ENCODE measurements around the gene CATSPERZ.

CATSPERZ gene
- 0 reads per million in 9 experiments for total RNA-seq

DNA sequence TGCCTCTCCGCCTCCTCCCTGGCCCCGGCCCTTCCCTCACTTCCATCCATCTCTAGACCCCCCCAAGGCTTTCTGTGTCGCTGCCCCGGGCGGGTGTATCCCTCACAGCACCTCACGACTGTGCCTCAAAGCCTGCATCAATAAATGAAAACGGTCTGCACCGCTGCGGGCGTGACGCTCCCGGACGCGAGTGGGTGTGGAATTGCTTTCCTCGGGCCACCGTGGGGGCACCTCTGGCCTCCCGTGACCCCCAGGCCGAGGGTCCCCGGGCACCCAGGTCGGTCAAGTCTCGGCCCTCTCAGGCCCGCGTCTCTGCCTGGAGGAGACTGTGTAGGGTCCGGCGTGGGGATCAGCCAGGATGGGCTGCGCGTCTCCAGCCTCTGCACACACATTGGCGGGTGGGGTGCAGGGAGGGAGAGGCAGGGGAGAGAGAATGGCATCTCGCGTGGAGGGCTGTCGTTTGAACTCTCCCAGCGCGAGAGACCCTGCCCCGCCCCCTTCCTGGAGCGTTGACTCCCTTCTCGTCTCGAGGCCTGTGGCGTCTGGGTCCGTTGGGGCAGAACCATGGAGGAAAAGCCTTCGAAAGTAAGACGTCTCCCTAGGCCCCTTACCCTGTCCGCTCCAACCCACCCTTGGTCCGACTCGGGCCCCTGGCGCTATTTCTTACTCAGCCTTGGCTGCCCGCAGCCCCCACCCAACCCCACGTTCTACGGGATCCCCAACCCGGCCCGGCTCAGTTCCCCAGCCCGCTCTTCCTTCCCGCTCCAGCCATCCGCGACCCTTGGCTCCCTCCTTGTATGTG, at the start of gene CATSPERZ:
TSS of gene CATSPERZ (plus strand) at position 512 of the 802 bp plus-strand sequence. CDS start at position 565, 53 bp downstream.
- H3K27me3 Mint-ChIP-seq: peaks cover 49 to 61% of the 10 kb centered on the region in 2 donors
- no peak for ATAC-seq (replicated peaks)

GRCh38 chr11:64250415-64251015, 49.6 kb upstream of the CATSPERZ start:
- Mint-ChIP-seq H3K27me3 (no peaks in the 10 kb centered on the region), H3K27ac (no peak overlapping the region), H3K36me3 (ENCODE audit: insufficient read depth) (peaks cover 23% of the 10 kb centered on the region), H3K4me3 (peak overlapping the region; percentile 67 to 91), H3K9me3 (no peaks in the 10 kb centered on the region), H3K4me1 (ENCODE audit: low read depth in 2 of 2) (peaks cover 14 to 32% of the 10 kb centered on the region in 2 donors)
- ATAC-seq (replicated peaks) (no peak), DNase-seq (no peak)

More for the DNA sequence above, at the start of gene CATSPERZ:
- no peak for DNase-seq
- H3K9me3 Mint-ChIP-seq: no peaks in the 10 kb centered on the region
- H3K36me3 Mint-ChIP-seq (ENCODE audit: insufficient read depth): peaks cover 20% of the 10 kb centered on the region
- H3K4me3 Mint-ChIP-seq: peak within 1 kb of the TSS; percentile 75 to 82
- H3K27ac Mint-ChIP-seq: peak within 1 kb of the TSS; percentile 77 to 88
- peaks cover 25 to 32% of the 10 kb centered on the region in 2 donors for H3K4me1 Mint-ChIP-seq (ENCODE audit: low read depth in 2 of 2)

- H3K9me3 Mint-ChIP-seq: no peaks in the 10 kb centered on the region
- peaks cover 18% of the 10 kb centered on the region for H3K36me3 Mint-ChIP-seq (ENCODE audit: insufficient read depth)
- H3K27me3 Mint-ChIP-seq: no peaks in the 10 kb centered on the region
- peaks cover 7 to 26% of the 10 kb centered on the region in 2 donors for H3K4me1 Mint-ChIP-seq (ENCODE audit: low read depth in 2 of 2)
- DNase-seq (peak; percentile 49 to 62 (median 50)), ATAC-seq (replicated peaks) (peak; percentile 65)
- peak within 1 kb of the TSS; percentile 91 to 94 for H3K4me3 Mint-ChIP-seq
- H3K27ac Mint-ChIP-seq: peak within 1 kb of the TSS in 1 of 2 donors; percentile 86
Observed at GRCh38 chr11:64251016-64251752, 49.0 kb upstream of the CATSPERZ start, which contains the start of gene PLCB3. PLCB3 (plus strand) TSS chr11:64251530; CDS start chr11:64251650, 120 bp downstream.

DNA sequence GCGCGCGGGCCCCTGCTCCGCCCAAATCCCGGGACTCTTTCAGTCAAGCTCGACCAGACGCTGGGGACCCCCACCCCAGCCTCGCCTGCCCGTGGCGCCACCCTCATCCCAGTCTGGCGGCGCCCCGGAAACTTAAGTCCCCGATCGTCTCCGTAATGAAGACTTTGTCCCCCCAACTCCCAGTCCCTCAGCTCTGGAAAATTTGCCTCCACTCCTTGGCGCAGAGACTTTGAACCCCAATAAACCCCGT, 48.5 kb upstream of the CATSPERZ start:
- H3K36me3 Mint-ChIP-seq (ENCODE audit: insufficient read depth): peaks cover 18% of the 10 kb centered on the region
- peaks cover 7 to 26% of the 10 kb centered on the region in 2 donors for H3K4me1 Mint-ChIP-seq (ENCODE audit: low read depth in 2 of 2)
- H3K27ac Mint-ChIP-seq: peak overlapping the region in 1 of 2 donors; percentile 86
- no peaks in the 10 kb centered on the region for H3K9me3 Mint-ChIP-seq
- no peak for ATAC-seq (replicated peaks)
- no peaks in the 10 kb centered on the region for H3K27me3 Mint-ChIP-seq
- no peak for DNase-seq
- peak overlapping the region; percentile 91 to 94 for H3K4me3 Mint-ChIP-seq

DNA sequence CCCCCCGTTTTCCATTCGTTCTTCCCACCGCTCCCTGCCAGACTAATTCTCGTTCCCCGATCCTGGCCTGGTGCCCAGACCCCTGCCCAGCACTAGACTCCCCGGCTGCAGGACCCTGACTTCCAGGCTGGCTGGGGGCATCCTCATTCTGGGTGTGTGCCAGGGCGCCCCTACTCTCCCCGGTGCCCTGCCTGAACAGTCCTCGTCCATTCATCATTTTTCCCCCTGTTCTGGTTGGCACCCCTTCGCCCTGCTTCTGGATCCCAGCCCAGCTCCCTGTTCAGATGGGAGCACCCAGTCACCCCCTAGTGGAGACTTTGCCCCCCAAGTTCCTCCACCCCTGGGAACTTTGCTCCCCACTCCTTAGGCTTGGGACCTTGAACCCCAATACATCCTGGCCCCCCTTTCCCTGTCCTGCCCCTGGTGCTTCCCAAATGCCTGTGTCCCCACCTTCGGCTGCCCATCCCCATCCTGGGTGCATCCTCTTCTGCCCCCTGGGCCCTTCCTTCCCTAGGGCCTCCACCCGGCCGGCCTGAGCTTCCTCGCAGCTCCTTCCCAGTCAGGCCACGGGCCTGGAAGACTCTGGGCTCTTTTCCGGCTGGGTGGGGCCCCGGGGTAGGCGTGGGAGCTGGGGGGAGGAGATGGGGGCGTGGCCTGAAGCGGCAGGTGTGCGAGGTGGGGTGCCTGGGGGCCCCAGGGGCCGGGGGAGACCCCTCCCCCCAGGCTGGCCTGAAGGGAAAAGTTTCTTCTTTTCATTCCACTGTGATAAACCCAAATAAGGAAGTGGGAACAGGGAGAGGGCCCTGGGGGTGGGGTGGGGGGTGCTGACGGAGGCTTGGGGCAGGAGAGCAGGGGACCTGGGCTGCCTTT, 47.9 kb upstream of the CATSPERZ start:
- ATAC-seq (replicated peaks) (no peak), DNase-seq (no peak)
- peaks cover 7 to 22% of the 10 kb centered on the region in 2 donors for H3K4me1 Mint-ChIP-seq (ENCODE audit: low read depth in 2 of 2)
- no peaks in the 10 kb centered on the region for H3K27me3 Mint-ChIP-seq
- H3K27ac Mint-ChIP-seq: peak overlapping the region in 1 of 2 donors; percentile 86
- peaks cover 18% of the 10 kb centered on the region for H3K36me3 Mint-ChIP-seq (ENCODE audit: insufficient read depth)
- peak overlapping the region; percentile 91 to 94 for H3K4me3 Mint-ChIP-seq
- H3K9me3 Mint-ChIP-seq: no peaks in the 10 kb centered on the region

GRCh38 chr11:64253043-64253442, 47.1 kb upstream of the CATSPERZ start:
- Mint-ChIP-seq H3K9me3 (no peaks in the 10 kb centered on the region), H3K36me3 (ENCODE audit: insufficient read depth) (peaks cover 20% of the 10 kb centered on the region), H3K4me1 (ENCODE audit: low read depth in 2 of 2) (peaks cover 7 to 21% of the 10 kb centered on the region in 2 donors), H3K4me3 (peak overlapping the region; percentile 91 to 94), H3K27ac (no peak overlapping the region), H3K27me3 (no peaks in the 10 kb centered on the region)
- ATAC-seq (replicated peaks) (no peak), DNase-seq (no peak)

DNA sequence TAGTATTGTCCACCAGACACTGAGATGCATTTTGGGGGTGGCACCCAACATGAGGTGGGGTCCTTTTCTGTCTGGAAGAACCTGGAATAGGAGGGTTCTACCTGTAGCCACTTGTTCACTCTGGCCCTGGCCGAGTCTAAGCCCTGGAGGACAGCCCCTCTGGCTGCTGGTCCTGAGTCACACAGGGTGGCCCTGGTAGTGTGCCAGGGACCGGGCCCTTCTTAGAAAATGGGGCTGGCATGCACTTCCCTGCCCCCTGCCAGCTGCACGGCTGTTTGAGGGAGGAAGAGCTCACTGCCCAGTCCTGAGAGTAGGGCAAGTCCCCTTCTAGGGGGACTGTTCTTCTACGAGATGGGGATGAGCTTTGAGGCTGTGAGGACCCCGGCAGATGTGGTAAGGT, 46.7 kb upstream of the CATSPERZ start:
- Mint-ChIP-seq H3K27ac (peak overlapping the region in 1 of 2 donors; percentile 41), H3K4me3 (no peak overlapping the region), H3K4me1 (ENCODE audit: low read depth in 2 of 2) (peaks cover 7 to 21% of the 10 kb centered on the region in 2 donors), H3K27me3 (no peaks in the 10 kb centered on the region), H3K36me3 (ENCODE audit: insufficient read depth) (peaks cover 19% of the 10 kb centered on the region), H3K9me3 (no peaks in the 10 kb centered on the region)
- ATAC-seq (replicated peaks): no peak
- DNase-seq: no peak

DNA sequence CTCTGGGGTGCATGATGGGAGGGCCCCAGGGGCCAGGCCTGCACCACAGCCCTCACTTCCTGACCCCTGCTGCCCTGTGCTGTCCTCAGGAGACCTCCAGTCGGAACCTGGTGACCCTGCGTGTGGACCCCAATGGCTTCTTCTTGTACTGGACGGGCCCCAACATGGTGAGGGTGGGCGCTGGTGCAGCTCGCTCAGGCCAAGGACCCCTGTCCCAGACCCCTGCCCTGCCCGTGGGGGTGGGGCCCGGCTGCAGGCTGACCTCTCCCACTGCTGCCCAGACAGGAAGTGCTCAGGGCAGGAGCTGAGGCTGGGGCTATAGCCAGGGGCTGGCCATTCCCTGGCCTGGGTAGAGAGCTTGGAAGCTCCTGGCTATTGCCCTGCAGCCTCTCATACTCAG, 45.8 kb upstream of the CATSPERZ start:
- Mint-ChIP-seq H3K36me3 (ENCODE audit: insufficient read depth) (peaks cover 19% of the 10 kb centered on the region), H3K9me3 (no peaks in the 10 kb centered on the region), H3K4me1 (ENCODE audit: low read depth in 2 of 2) (peaks cover 8 to 22% of the 10 kb centered on the region in 2 donors), H3K27ac (peak overlapping the region in 1 of 2 donors; percentile 41), H3K4me3 (no peak overlapping the region), H3K27me3 (no peaks in the 10 kb centered on the region)
- no peak for DNase-seq
- no peak for ATAC-seq (replicated peaks)

DNA sequence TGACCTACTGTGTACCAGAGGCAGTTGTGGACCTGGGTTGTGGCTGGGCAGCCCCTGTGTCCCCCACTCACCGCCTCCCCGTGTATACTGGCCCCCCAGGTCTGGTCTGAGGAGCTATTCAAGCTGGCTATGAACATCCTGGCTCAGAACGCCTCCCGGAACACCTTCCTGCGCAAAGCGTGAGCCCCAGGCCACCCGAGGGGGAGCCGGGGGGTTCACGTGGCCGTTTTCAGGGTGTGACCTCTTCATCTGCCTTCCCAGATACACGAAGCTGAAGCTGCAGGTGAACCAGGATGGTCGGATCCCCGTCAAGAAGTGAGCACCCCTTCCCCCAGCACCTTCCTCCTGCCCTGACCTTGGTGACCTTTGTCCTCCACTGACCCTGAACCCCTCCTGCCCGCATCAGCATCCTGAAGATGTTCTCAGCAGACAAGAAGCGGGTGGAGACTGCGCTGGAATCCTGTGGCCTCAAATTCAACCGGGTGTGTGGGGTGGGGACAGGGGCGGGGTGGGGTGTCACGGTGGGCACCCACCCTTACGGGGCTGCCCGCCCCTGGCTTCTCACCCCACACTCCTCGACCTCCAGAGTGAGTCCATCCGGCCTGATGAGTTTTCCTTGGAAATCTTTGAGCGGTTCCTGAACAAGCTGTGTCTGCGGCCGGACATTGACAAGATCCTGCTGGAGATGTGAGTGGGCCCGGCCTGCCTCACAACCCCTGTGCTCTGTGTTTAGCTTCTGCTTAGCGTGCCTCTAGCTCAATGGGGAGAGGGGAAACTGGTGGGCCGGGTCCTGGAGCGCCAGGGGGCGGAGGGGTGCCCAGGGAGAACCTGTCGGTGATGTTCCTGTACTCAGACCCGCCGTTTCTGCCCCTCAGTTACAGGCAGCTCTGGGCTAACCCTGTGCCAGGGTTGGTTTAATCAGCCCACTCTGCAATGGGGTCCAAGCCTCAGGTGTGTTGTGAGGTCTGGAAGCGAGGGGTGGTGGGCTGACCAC, 44.7 kb upstream of the CATSPERZ start:
- Mint-ChIP-seq H3K27me3 (no peaks in the 10 kb centered on the region), H3K9me3 (no peaks in the 10 kb centered on the region), H3K27ac (no peak overlapping the region), H3K36me3 (ENCODE audit: insufficient read depth) (peaks cover 20% of the 10 kb centered on the region), H3K4me3 (no peak overlapping the region), H3K4me1 (ENCODE audit: low read depth in 2 of 2) (peaks cover 19 to 28% of the 10 kb centered on the region in 2 donors)
- DNase-seq (no peak), ATAC-seq (replicated peaks) (no peak)

DNA sequence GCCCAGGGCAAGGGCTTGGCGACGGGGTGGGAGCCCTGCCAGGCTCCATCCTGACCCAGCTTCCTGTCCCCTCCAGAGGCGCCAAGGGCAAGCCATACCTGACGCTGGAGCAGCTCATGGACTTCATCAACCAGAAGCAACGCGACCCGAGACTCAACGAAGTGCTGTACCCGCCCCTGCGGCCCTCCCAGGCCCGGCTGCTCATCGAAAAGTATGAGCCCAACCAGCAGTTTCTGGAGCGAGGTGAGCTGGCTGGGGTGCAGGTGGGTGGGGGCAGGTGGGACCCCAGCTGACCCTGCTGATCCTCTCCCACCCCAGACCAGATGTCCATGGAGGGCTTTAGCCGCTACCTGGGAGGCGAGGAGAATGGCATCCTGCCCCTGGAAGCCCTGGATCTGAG, 43.9 kb upstream of the CATSPERZ start:
- no peak for ATAC-seq (replicated peaks)
- no peak for DNase-seq
- Mint-ChIP-seq H3K4me3 (no peak overlapping the region), H3K4me1 (ENCODE audit: low read depth in 2 of 2) (peaks cover 19 to 24% of the 10 kb centered on the region in 2 donors), H3K9me3 (no peaks in the 10 kb centered on the region), H3K27ac (no peak overlapping the region), H3K27me3 (no peaks in the 10 kb centered on the region), H3K36me3 (ENCODE audit: insufficient read depth) (peaks cover 22% of the 10 kb centered on the region)

DNA sequence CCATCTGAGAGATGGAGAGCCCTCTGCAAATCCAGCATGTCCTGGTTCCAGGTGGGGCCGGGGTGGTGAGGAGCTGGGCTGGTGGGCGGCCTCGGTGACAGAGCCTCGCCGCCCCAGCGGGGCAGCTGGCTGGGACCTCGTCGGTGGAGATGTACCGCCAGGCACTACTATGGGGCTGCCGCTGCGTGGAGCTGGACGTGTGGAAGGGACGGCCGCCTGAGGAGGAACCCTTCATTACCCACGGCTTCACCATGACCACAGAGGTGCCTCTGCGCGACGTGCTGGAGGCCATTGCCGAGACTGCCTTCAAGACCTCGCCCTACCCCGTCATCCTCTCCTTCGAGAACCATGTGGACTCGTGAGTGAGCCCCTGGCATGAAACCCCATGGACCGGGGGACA, 41.8 kb upstream of the CATSPERZ start:
- no peak overlapping the region for H3K4me3 Mint-ChIP-seq
- DNase-seq (no peak), ATAC-seq (replicated peaks) (no peak)
- peaks cover 20% of the 10 kb centered on the region for H3K36me3 Mint-ChIP-seq (ENCODE audit: insufficient read depth)
- H3K27ac Mint-ChIP-seq: no peak overlapping the region
- H3K4me1 Mint-ChIP-seq (ENCODE audit: low read depth in 2 of 2): peaks cover 11 to 17% of the 10 kb centered on the region in 2 donors
- H3K27me3 Mint-ChIP-seq: no peaks in the 10 kb centered on the region
- H3K9me3 Mint-ChIP-seq: no peaks in the 10 kb centered on the region
